ENCODE data around the gene CTSS. TPM values are rescaled to one million over a fixed set of nuclear protein-coding genes. Genes with fewer than 3 reads are reported as not detected.
"Not testable (repeated sequence)": the region's sequence is repeated elsewhere in the genome, so short reads cannot be mapped to it uniquely, and the experiment has no call there.

Gene CTSS
- total RNA-seq, 3 donors from 2014 or later (not counting 1 experiment from before 2014, with no cell fraction given) = 169 to 245 (median 229) TPM

- H3K4me3 ChIP-seq (ENCODE audit: low read length) = no peak within 1 kb of the TSS
- 96% methylated on average over 24 of the region's 24 CpGs for WGBS (ENCODE audit: insufficient coverage)
- H3K4me3 Mint-ChIP-seq = no peak within 1 kb of the TSS
- no peak within 1 kb of the TSS for H3K27ac Mint-ChIP-seq
- no peaks in the 10 kb centered on the region for H3K9me3 Mint-ChIP-seq
- H3K4me1 Mint-ChIP-seq = no peaks in the 10 kb centered on the region
- H3K36me3 Mint-ChIP-seq = no peaks in the 10 kb centered on the region
- DNase-seq (no peak), ATAC-seq (no peak)
- no peaks in the 10 kb centered on the region for H3K27me3 Mint-ChIP-seq (ENCODE audit: low read depth in 2 of 2)
- no peaks in the 10 kb centered on the region for H3K4me1 ChIP-seq (ENCODE audit: control insufficient read depth, insufficient read depth, low read length)
- no peak for TF ChIP-seq CTCF (IDR thresholded peaks at IDR 0.05)
- no peak within 1 kb of the TSS for H3K27ac ChIP-seq (ENCODE audit: low read length)
- H3K36me3 ChIP-seq (ENCODE audit: control insufficient read depth, insufficient read depth, low read length) = no peaks in the 10 kb centered on the region
- intact Hi-C loops (cut with micrococcal nuclease) = no loop called here
- H3K27me3 ChIP-seq (ENCODE audit: control insufficient read depth, insufficient read depth, low read length) = no peaks in the 10 kb centered on the region
- H3K9me3 ChIP-seq (ENCODE audit: control insufficient read depth, insufficient read depth, low read length) = no peaks in the 10 kb centered on the region
These were observed 44.9 kb downstream of the CTSS start, which contains the start of gene HORMAD1 for GRCh38 chr1:150720703-150721102. HORMAD1 (minus strand) TSS chr1:150720895; CDS start chr1:150719505, 1,390 bp downstream.

- intact Hi-C loops (cut with micrococcal nuclease) = no loop called here
- H3K4me3 Mint-ChIP-seq = no peak overlapping the region
- no peaks in the 10 kb centered on the region for H3K9me3 Mint-ChIP-seq
- H3K4me1 Mint-ChIP-seq = no peaks in the 10 kb centered on the region
- no peaks in the 10 kb centered on the region for H3K36me3 Mint-ChIP-seq
- DNase-seq (no peak), ATAC-seq (no peak)
- Histone ChIP-seq H3K4me3 (ENCODE audit: low read length) (no peak overlapping the region), H3K4me1 (ENCODE audit: control insufficient read depth, insufficient read depth, low read length) (no peaks in the 10 kb centered on the region), H3K27me3 (ENCODE audit: control insufficient read depth, insufficient read depth, low read length) (no peaks in the 10 kb centered on the region), H3K9me3 (ENCODE audit: control insufficient read depth, insufficient read depth, low read length) (no peaks in the 10 kb centered on the region), H3K36me3 (ENCODE audit: control insufficient read depth, insufficient read depth, low read length) (no peaks in the 10 kb centered on the region), H3K27ac (ENCODE audit: low read length) (no peak overlapping the region)
- no peak for TF ChIP-seq CTCF (IDR thresholded peaks at IDR 0.05)
- no peaks in the 10 kb centered on the region for H3K27me3 Mint-ChIP-seq (ENCODE audit: low read depth in 2 of 2)
- WGBS (ENCODE audit: insufficient coverage) = 96% methylated on average over 21 of the region's 21 CpGs
- H3K27ac Mint-ChIP-seq = no peak overlapping the region
These were observed 45.5 kb downstream of the CTSS start for GRCh38 chr1:150720098-150720497.

- 74% methylated on average over 5 of the region's 11 CpGs for WGBS (ENCODE audit: insufficient coverage)
- Histone ChIP-seq H3K36me3 (ENCODE audit: control insufficient read depth, insufficient read depth, low read length) (no peaks in the 10 kb centered on the region), H3K9me3 (ENCODE audit: control insufficient read depth, insufficient read depth, low read length) (no peaks in the 10 kb centered on the region), H3K27me3 (ENCODE audit: control insufficient read depth, insufficient read depth, low read length) (no peaks in the 10 kb centered on the region), H3K4me3 (ENCODE audit: low read length) (no peak overlapping the region), H3K4me1 (ENCODE audit: control insufficient read depth, insufficient read depth, low read length) (no peaks in the 10 kb centered on the region), H3K27ac (ENCODE audit: low read length) (no peak overlapping the region)
- H3K36me3 Mint-ChIP-seq = no peaks in the 10 kb centered on the region
- H3K27ac Mint-ChIP-seq = no peak overlapping the region
- H3K9me3 Mint-ChIP-seq = no peaks in the 10 kb centered on the region
- DNase-seq (peak in 1 of 2 donors; percentile 15), ATAC-seq (peak; percentile 58 to 80 (median 68))
- no peaks in the 10 kb centered on the region for H3K4me1 Mint-ChIP-seq
- H3K27me3 Mint-ChIP-seq (ENCODE audit: low read depth in 2 of 2) = no peaks in the 10 kb centered on the region
- intact Hi-C loops (cut with micrococcal nuclease) = no loop called here
- no peak overlapping the region for H3K4me3 Mint-ChIP-seq
- TF ChIP-seq CTCF (IDR thresholded peaks at IDR 0.05) = no peak
These were observed 47.2 kb downstream of the CTSS start for GRCh38 chr1:150718225-150718891.

GRCh38 chr1:150709031-150709430 lies 56.5 kb downstream of the CTSS start:
- intact Hi-C loops (cut with micrococcal nuclease); ATAC-seq: not testable (repeated sequence)

More at GRCh38 chr1:150709031-150709430, 56.5 kb downstream of the CTSS start:
- H3K36me3 Mint-ChIP-seq; H3K27me3 Mint-ChIP-seq (ENCODE audit: low read depth in 2 of 2); H3K36me3 ChIP-seq (ENCODE audit: control insufficient read depth, insufficient read depth, low read length); H3K4me1 Mint-ChIP-seq; H3K27me3 ChIP-seq (ENCODE audit: control insufficient read depth, insufficient read depth, low read length); H3K27ac ChIP-seq (ENCODE audit: low read length); H3K27ac Mint-ChIP-seq; H3K9me3 ChIP-seq (ENCODE audit: control insufficient read depth, insufficient read depth, low read length); H3K4me1 ChIP-seq (ENCODE audit: control insufficient read depth, insufficient read depth, low read length); DNase-seq; H3K4me3 ChIP-seq (ENCODE audit: low read length); H3K9me3 Mint-ChIP-seq; H3K4me3 Mint-ChIP-seq: not testable (repeated sequence)
- WGBS (ENCODE audit: insufficient coverage) = no CpG with 5 or more reads among the region's 1 CpG
